PC-3 (cell line): ENCODE data around the gene CD80. TPM values are rescaled to one million over a fixed set of nuclear protein-coding genes. Genes with fewer than 3 reads are reported as not detected.

Experiments used
- ATAC-seq: fragments of 200-7000 bp; cut with Tn5 transposase; 2 replicates; pipeline ENCODE4 v1.9.1; 2020; ENCODE audit warnings: mild to moderate bottlenecking, moderate library complexity
- BruUV-seq: library from RNA; stranded (reverse); fragments of 400-500 nt; replicated peaks from 2 replicates; lab custom pipeline; 2021; lab: Mats Ljungman, UMichigan
- CTCF ChIA-PET: fragments of 300-600 bp; sonication (Branson Sonifier 250); formaldehyde crosslinking; loops from one replicate; lab custom pipeline; 2022; ENCODE audit warnings: antibody characterized with exemption; lab: Charles Lee
- POLR2A ChIA-PET: fragments of 300-600 bp; sonication (Branson Sonifier 250); formaldehyde crosslinking; loops from one replicate; lab custom pipeline; 2022; ENCODE audit warnings: antibody characterized with exemption; ENCODE audit not compliant: unreplicated experiment; lab: Charles Lee
- DNase-seq: peaks from one replicate; pipeline ENCODE4 v3.0.0-alpha.2; 2015
- H2AFZ ChIP-seq: fragments of 300-600 bp; sonication (generic); 2 replicates; pipeline ENCODE4 v1.6.0; 2016; ENCODE audit warnings: antibody characterized with exemption, low read length
- H3F3A ChIP-seq: fragments of 300-600 bp; sonication (generic); one replicate; pipeline ENCODE4 v1.6.0; 2017; ENCODE audit warnings: antibody characterized with exemption, low read length, control low read depth, mild to moderate bottlenecking; ENCODE audit not compliant: unreplicated experiment
- H3K27ac ChIP-seq: fragments of 300-600 bp; sonication (generic); 2 replicates; pipeline ENCODE4 v1.5.1; 2016; ENCODE audit warnings: mild to moderate bottlenecking, low read length
- H3K27me3 ChIP-seq: fragments of 300-600 bp; sonication (generic); 2 replicates; pipeline ENCODE4 v1.6.1; 2016; ENCODE audit warnings: low read length, mixed read lengths
- H3K36me3 ChIP-seq: fragments of 300-600 bp; sonication (generic); 2 replicates; pipeline ENCODE4 v1.6.1; 2016; ENCODE audit warnings: low read depth, mixed run types, low read length, mixed read lengths
- H3K4me1 ChIP-seq: fragments of 300-600 bp; sonication (generic); 2 replicates; pipeline ENCODE4 v1.5.1; 2016; ENCODE audit warnings: low read length; ENCODE audit not compliant: insufficient read depth
- H3K4me2 ChIP-seq: fragments of 300-600 bp; sonication (generic); 2 replicates; pipeline ENCODE4 v1.6.0; 2016; ENCODE audit warnings: low read length
- H3K4me3 ChIP-seq: fragments of 300-600 bp; sonication (generic); 2 replicates; pipeline ENCODE4 v1.5.1; 2016; ENCODE audit warnings: mild to moderate bottlenecking, low read length, mixed read lengths
- H3K79me2 ChIP-seq: fragments of 300-600 bp; sonication (generic); 2 replicates; pipeline ENCODE4 v1.6.1; 2017; ENCODE audit warnings: low read length, mixed read lengths
- H3K9ac ChIP-seq: fragments of 300-600 bp; sonication (generic); 2 replicates; pipeline ENCODE4 v1.6.0; 2016; ENCODE audit warnings: mild to moderate bottlenecking, low read length
- H3K9me2 ChIP-seq: fragments of 300-600 bp; sonication (generic); replicated peaks from 2 replicates; pipeline ENCODE4 v1.6.1; 2016; ENCODE audit warnings: mixed run types, low read length, mixed read lengths
- H3K9me3 ChIP-seq: fragments of 300-600 bp; sonication (generic); 2 replicates; pipeline ENCODE4 v1.6.1; 2016; ENCODE audit warnings: low read length, mixed read lengths
- H4K20me1 ChIP-seq: fragments of 300-600 bp; sonication (generic); 2 replicates; pipeline ENCODE4 v1.6.1; 2016; ENCODE audit warnings: low read length, mixed read lengths
- EZH2 ChIP-seq: fragments of 300-600 bp; sonication (generic); IDR thresholded peaks from one replicate; pipeline ENCODE4 v1.6.1; 2017; ENCODE audit warnings: antibody characterized with exemption, mild to moderate bottlenecking, low read length; ENCODE audit not compliant: unreplicated experiment
- EZH2phosphoT487 ChIP-seq: fragments of 300-600 bp; sonication (generic); IDR thresholded peaks from 2 replicates; pipeline ENCODE4 v1.6.1; 2018; ENCODE audit warnings: mild to moderate bottlenecking, antibody characterized with exemption, low read length, borderline replicate concordance
- intact Hi-C: fragments of 100-400 bp; cut with micrococcal nuclease; formaldehyde crosslinking; loops from 2 replicates; pipeline ENCODE4 v1.9.0; 2023
- total RNA-seq: library from RNA; depleted of rRNA; stranded (reverse); fragments of >200 nt; gene quantifications from 2 replicates; pipeline ENCODE4 v1.2.3, GENCODE V29; 2014
- TF ChIP-seq, protein P1 (sequence below): fragments of 300-600 bp; sonication (generic); conservative IDR thresholded peaks from 2 replicates; pipeline ENCODE4 v1.5.1; 2017; ENCODE audit warnings: antibody characterized with exemption, low read depth, mild to moderate bottlenecking, low read length

CD80 gene
- total RNA-seq, 1 experiment from 2014 or later: not detected

DNA sequence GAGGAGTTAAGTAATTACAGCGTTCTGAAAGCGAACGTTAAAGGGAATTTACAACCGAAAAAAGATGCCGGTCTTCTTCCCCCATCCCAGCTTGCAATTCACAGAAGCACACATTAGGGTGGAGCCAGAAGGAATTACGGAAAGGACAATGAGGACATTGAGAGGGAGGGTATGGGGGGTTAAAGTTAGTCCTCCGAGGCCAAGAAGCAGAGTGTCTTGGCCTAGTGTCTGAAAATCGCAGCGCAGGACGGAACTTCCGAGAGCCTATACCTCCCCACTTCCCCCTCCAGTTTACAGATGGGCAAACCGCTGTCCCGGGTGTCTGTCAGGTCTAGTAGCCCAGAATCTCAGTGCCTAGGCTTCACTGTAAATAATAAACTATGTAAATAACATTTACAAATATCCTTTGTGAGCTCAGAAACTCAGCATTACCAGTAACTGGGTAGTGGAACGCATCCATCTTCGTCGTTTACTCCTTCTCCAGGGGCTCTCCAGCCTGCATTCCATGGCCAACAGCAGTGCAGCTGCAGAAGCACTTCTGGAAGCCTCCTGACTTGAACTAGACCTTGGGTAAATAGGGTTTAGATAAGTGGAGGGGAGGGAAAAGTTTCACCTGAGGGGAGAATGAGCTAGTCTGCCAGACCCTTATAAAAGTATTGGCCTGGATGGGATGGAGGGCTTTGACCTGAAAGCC lies 20.8 kb upstream of the CD80 start:
- POLR2A ChIA-PET: interaction anchor here (0.7 kb wide), 1 partner anchor 569 kb away, joined by 5 read pairs; no protein-coding TSS in a partner anchor
- peak overlapping the region; percentile 85 for H3K9ac ChIP-seq
- H3K9me3 ChIP-seq: no peaks in the 10 kb centered on the region
- TF ChIP-seq EZH2phosphoT487 (no peak), EZH2 (no peak)
- TF ChIP-seq, protein P1, sequence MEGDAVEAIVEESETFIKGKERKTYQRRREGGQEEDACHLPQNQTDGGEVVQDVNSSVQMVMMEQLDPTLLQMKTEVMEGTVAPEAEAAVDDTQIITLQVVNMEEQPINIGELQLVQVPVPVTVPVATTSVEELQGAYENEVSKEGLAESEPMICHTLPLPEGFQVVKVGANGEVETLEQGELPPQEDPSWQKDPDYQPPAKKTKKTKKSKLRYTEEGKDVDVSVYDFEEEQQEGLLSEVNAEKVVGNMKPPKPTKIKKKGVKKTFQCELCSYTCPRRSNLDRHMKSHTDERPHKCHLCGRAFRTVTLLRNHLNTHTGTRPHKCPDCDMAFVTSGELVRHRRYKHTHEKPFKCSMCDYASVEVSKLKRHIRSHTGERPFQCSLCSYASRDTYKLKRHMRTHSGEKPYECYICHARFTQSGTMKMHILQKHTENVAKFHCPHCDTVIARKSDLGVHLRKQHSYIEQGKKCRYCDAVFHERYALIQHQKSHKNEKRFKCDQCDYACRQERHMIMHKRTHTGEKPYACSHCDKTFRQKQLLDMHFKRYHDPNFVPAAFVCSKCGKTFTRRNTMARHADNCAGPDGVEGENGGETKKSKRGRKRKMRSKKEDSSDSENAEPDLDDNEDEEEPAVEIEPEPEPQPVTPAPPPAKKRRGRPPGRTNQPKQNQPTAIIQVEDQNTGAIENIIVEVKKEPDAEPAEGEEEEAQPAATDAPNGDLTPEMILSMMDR: no peak
- no peaks in the 10 kb centered on the region for H3K9me2 ChIP-seq
- intact Hi-C loops: no loop called here
- H3K27me3 ChIP-seq: no peaks in the 10 kb centered on the region
- H3F3A ChIP-seq: no peaks in the 10 kb centered on the region
- CTCF ChIA-PET: interaction anchor here (0.6 kb wide), 1 partner anchor 99 kb away, joined by 3 read pairs; no protein-coding TSS in a partner anchor
- H2AFZ ChIP-seq: peak overlapping the region; percentile 99
- peak overlapping the region; percentile 89 for H3K4me2 ChIP-seq
- H3K27ac ChIP-seq: peak overlapping the region; percentile 43
- peak; percentile 20 for ATAC-seq
- no peak for DNase-seq
- no peaks in the 10 kb centered on the region for H3K36me3 ChIP-seq
- peaks cover 15% of the 10 kb centered on the region for H3K4me1 ChIP-seq
- H4K20me1 ChIP-seq: no peaks in the 10 kb centered on the region
- peak overlapping the region; percentile 70 for H3K4me3 ChIP-seq
- BruUV-seq: TSS peak; percentile 84
- no peaks in the 10 kb centered on the region for H3K79me2 ChIP-seq

DNA sequence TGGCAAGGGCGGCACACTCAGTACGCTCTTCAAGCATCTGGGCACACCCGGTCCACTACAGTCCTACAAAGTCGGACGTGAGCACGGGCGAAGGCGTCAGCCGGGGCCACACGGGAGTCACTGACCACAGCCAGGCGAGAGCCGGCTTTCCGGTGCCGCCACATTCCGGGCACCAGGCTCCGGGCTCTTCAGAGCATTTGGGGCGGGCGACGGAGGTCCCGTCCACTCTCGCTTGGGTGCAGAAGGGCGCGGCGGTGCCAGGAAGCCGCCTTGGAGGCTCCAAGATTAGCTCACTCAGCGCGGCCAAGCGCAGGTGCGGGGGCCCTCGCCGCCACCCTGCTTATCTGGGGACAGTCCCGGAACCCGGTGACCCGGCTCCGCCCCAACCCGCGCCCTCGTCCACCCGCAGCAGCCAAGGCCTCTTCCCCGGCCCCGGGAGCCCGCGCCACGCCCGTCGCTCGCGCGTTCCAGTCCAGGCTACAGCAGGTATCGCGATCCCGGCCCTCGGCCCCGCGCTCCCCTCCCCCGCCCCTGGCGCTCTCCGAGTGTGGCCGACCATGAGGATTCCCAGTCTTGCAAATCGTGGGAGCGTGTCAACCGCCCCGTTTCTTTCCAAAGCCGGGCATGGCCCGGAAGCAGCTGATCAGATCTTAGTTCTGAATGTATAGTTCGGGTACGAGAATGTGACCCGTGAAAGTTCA lies 20.1 kb upstream of the CD80 start, which contains the start of gene ADPRH:
TSS of gene ADPRH (plus strand) at position 127 of the 701 bp plus-strand sequence. CDS start 2,678 bp downstream, outside the sequence.
- Histone ChIP-seq H3K27ac (peak within 1 kb of the TSS; percentile 43), H3K4me1 (peaks cover 15% of the 10 kb centered on the region), H3K4me2 (peak within 1 kb of the TSS; percentile 89), H3K9me2 (no peaks in the 10 kb centered on the region), H2AFZ (peak within 1 kb of the TSS; percentile 99), H3K27me3 (no peaks in the 10 kb centered on the region), H3K9ac (peak within 1 kb of the TSS; percentile 85), H3K36me3 (no peaks in the 10 kb centered on the region), H3F3A (no peaks in the 10 kb centered on the region), H4K20me1 (no peaks in the 10 kb centered on the region), H3K79me2 (no peaks in the 10 kb centered on the region), H3K4me3 (peak within 1 kb of the TSS; percentile 70), H3K9me3 (no peaks in the 10 kb centered on the region)
- POLR2A ChIA-PET: interaction anchor here (0.6 to 0.7 kb wide), 2 partner anchors 9 to 570 kb away, joined by 5 to 6 read pairs; no protein-coding TSS in a partner anchor
- BruUV-seq: TSS peak; percentile 86
- TF ChIP-seq EZH2 (no peak), EZH2phosphoT487 (peak; percentile 86; the same call in 1 of the 2 replicates)
- intact Hi-C loops: loop anchor here (1.0 to 5.0 kb wide), 3 partner anchors 48 to 97 kb away; partner anchors contain the start of gene COX17
- CTCF ChIA-PET: interaction anchor here (0.6 kb wide), 1 partner anchor 99 kb away, joined by 3 read pairs; no protein-coding TSS in a partner anchor
- ATAC-seq (peak; percentile 92), DNase-seq (peak; percentile 82)

DNA sequence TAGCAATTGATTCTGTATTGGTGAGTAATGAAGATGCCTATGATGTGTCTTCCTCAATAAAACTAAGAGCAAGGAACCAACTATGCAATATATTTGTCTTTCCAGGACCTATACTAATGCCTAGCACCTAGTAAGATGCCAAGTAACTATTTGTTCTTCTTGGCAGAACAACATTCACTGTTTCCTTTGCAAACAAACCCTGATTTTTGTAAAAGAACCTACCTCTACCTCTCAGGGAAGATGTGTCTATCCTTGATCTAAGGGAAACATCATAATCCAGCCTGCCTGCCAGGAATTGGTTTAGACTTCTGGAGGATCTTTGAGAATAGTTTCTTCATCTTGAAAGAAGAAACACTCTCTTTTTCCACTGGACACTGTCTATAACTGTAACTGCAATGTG lies 16.1 kb upstream of the CD80 start:
- no peak overlapping the region for H3K9ac ChIP-seq
- peak; percentile 13 for ATAC-seq

More for the DNA sequence above, 16.1 kb upstream of the CD80 start:
- no peaks in the 10 kb centered on the region for H3K36me3 ChIP-seq
- peak; percentile 32 for DNase-seq
- H2AFZ ChIP-seq: no peak overlapping the region
- H3K9me3 ChIP-seq: no peaks in the 10 kb centered on the region
- no peak overlapping the region for H3K27ac ChIP-seq
- ChIA-PET POLR2A (no interaction called here), CTCF (no interaction called here)
- no peaks in the 10 kb centered on the region for H4K20me1 ChIP-seq
- no peaks in the 10 kb centered on the region for H3K79me2 ChIP-seq
- no peak for TF ChIP-seq EZH2phosphoT487
- TF ChIP-seq, protein P1: no peak
- no peak for TF ChIP-seq EZH2
- intact Hi-C loops: loop anchor here (5.0 kb wide), 1 partner anchor 52 kb away; no protein-coding TSS in a partner anchor
- H3K4me2 ChIP-seq: no peak overlapping the region
- no peaks in the 10 kb centered on the region for H3K9me2 ChIP-seq
- no peaks in the 10 kb centered on the region for H3K27me3 ChIP-seq
- H3F3A ChIP-seq: no peaks in the 10 kb centered on the region
- H3K4me1 ChIP-seq: peaks cover 15% of the 10 kb centered on the region
- no TSS peak for BruUV-seq
- H3K4me3 ChIP-seq: no peak overlapping the region
